ENCODE measurements around the gene SULT1A3. TPM values are rescaled to one million over a fixed set of nuclear protein-coding genes. Genes with fewer than 3 reads are reported as not detected.

Gene SULT1A3
- total and polyA plus RNA-seq, 2 experiments from 2014 or later = 4.8 to 12.2 TPM

GRCh38 chr16:30185683-30186421 lies 13.2 kb upstream of the SULT1A3 start:
- Histone ChIP-seq H3K4me1 (ENCODE audit: insufficient read depth) (no peaks in the 10 kb centered on the region), H3K9ac (no peak overlapping the region), H3K9me2 (ENCODE audit: insufficient read depth) (no peaks in the 10 kb centered on the region), H3K4me2 (ENCODE audit: unreplicated experiment) (no peak overlapping the region), H3K27me3 (replicated peaks; ENCODE audit: insufficient read depth) (no peaks in the 10 kb centered on the region), H3K79me2 (ENCODE audit: insufficient read depth) (no peaks in the 10 kb centered on the region), H3K36me3 (ENCODE audit: low read depth) (no peaks in the 10 kb centered on the region), H3F3A (ENCODE audit: insufficient read depth) (no peaks in the 10 kb centered on the region), H3K4me3 (no peak overlapping the region), H2AFZ (no peak overlapping the region), H3K9me3 (ENCODE audit: low read depth) (no peaks in the 10 kb centered on the region), H4K20me1 (ENCODE audit: insufficient read depth) (no peaks in the 10 kb centered on the region), H3K27ac (no peak overlapping the region)
- DNase-seq = no peak
- in situ Hi-C loops (cut with MboI) = no loop called here
- WGBS, 2 experiments (ENCODE audit: low coverage in 1 of 2, low lambda C conversion rate in 2 of 2, missing lambda C conversion rate in 2 of 2) = 89 to 90% methylated on average over 7 to 15 of the region's 15 CpGs
- TF ChIP-seq EZH2phosphoT487 (IDR thresholded peaks at IDR 0.05; ENCODE audit: insufficient read depth, low read depth) (no peak), EZH2 (IDR thresholded peaks at IDR 0.05; ENCODE audit: insufficient read depth, poor library complexity, severe bottlenecking) (no peak)

GRCh38 chr16:30186444-30186781 lies 12.6 kb upstream of the SULT1A3 start:
- no peaks in the 10 kb centered on the region for H3K9me2 ChIP-seq (ENCODE audit: insufficient read depth)
- H3K9me3 ChIP-seq (ENCODE audit: low read depth) = no peaks in the 10 kb centered on the region
- H3K79me2 ChIP-seq (ENCODE audit: insufficient read depth) = no peaks in the 10 kb centered on the region
- H3K27ac ChIP-seq = no peak overlapping the region
- H2AFZ ChIP-seq = no peak overlapping the region
- H3K4me3 ChIP-seq = no peak overlapping the region
- no peak overlapping the region for H3K4me2 ChIP-seq (ENCODE audit: unreplicated experiment)
- H3F3A ChIP-seq (ENCODE audit: insufficient read depth) = no peaks in the 10 kb centered on the region
- 94 to 100% methylated on average over 5 to 9 of the region's 9 CpGs for WGBS, 2 experiments (ENCODE audit: low coverage in 1 of 2, low lambda C conversion rate in 2 of 2, missing lambda C conversion rate in 2 of 2)
- TF ChIP-seq EZH2 (IDR thresholded peaks at IDR 0.05; ENCODE audit: insufficient read depth, poor library complexity, severe bottlenecking) = no peak
- no peak for TF ChIP-seq EZH2phosphoT487 (IDR thresholded peaks at IDR 0.05; ENCODE audit: insufficient read depth, low read depth)
- no peaks in the 10 kb centered on the region for H3K27me3 ChIP-seq (replicated peaks; ENCODE audit: insufficient read depth)
- DNase-seq = no peak
- no peak overlapping the region for H3K9ac ChIP-seq
- H3K36me3 ChIP-seq (ENCODE audit: low read depth) = no peaks in the 10 kb centered on the region
- in situ Hi-C loops (cut with MboI) = no loop called here
- H3K4me1 ChIP-seq (ENCODE audit: insufficient read depth) = no peaks in the 10 kb centered on the region
- no peaks in the 10 kb centered on the region for H4K20me1 ChIP-seq (ENCODE audit: insufficient read depth)

DNA sequence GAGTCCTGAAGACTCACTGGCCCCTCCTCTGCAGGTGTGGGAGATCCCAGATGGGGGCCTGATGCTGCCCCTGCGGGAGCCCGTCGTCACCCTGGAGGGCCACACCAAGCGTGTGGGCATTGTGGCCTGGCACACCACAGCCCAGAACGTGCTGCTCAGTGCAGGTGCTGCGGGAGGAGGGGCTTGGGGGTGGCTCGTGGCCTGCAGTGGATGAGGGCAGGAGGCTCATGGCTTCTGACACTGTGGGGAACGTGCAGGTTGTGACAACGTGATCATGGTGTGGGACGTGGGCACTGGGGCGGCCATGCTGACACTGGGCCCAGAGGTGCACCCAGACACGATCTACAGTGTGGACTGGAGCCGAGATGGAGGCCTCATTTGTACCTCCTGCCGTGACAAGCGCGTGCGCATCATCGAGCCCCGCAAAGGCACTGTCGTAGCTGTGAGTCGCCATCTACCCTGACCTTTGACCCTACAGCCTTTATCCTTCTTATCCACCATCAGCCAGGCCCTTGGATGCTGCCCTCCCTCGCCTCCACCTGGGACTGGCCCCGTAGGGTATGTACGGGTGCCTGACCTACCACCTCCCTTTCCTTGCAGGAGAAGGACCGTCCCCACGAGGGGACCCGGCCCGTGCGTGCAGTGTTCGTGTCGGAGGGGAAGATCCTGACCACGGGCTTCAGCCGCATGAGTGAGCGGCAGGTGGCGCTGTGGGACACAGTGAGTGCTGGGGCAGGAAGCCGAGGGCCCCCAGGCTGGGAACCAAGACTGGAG lies 12.1 kb upstream of the SULT1A3 start:
- Histone ChIP-seq H3K9ac (no peak overlapping the region), H3K4me2 (ENCODE audit: unreplicated experiment) (no peak overlapping the region), H3K9me3 (ENCODE audit: low read depth) (no peaks in the 10 kb centered on the region), H3K36me3 (ENCODE audit: low read depth) (no peaks in the 10 kb centered on the region), H3K27ac (no peak overlapping the region), H3K4me1 (ENCODE audit: insufficient read depth) (no peaks in the 10 kb centered on the region), H3K27me3 (replicated peaks; ENCODE audit: insufficient read depth) (no peaks in the 10 kb centered on the region), H3F3A (ENCODE audit: insufficient read depth) (no peaks in the 10 kb centered on the region), H3K4me3 (no peak overlapping the region), H3K79me2 (ENCODE audit: insufficient read depth) (no peaks in the 10 kb centered on the region), H4K20me1 (ENCODE audit: insufficient read depth) (no peaks in the 10 kb centered on the region), H2AFZ (no peak overlapping the region), H3K9me2 (ENCODE audit: insufficient read depth) (no peaks in the 10 kb centered on the region)
- TF ChIP-seq EZH2 (IDR thresholded peaks at IDR 0.05; ENCODE audit: insufficient read depth, poor library complexity, severe bottlenecking) = no peak
- no peak for TF ChIP-seq EZH2phosphoT487 (IDR thresholded peaks at IDR 0.05; ENCODE audit: insufficient read depth, low read depth)
- 64 to 75% methylated on average over 34 to 36 of the region's 36 CpGs for WGBS, 2 experiments (ENCODE audit: low coverage in 1 of 2, low lambda C conversion rate in 2 of 2, missing lambda C conversion rate in 2 of 2)
- DNase-seq = peak; percentile 58
- in situ Hi-C loops (cut with MboI) = no loop called here

DNA sequence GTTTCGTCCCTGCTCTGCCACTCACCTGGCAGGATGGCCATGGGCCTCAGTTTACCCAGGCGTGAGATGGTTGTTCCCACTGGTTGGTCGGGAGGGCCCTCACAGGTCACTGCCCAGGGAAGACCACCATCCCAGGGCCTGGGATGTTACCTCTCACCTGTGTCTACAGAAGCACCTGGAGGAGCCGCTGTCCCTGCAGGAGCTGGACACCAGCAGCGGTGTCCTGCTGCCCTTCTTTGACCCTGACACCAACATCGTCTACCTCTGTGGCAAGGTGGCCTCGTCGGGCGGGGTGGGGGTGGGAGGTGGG lies 11.5 kb upstream of the SULT1A3 start:
- no peaks in the 10 kb centered on the region for H3K4me1 ChIP-seq (ENCODE audit: insufficient read depth)
- no peak overlapping the region for H2AFZ ChIP-seq
- H3K9ac ChIP-seq = no peak overlapping the region
- TF ChIP-seq EZH2phosphoT487 (IDR thresholded peaks at IDR 0.05; ENCODE audit: insufficient read depth, low read depth) (no peak), EZH2 (IDR thresholded peaks at IDR 0.05; ENCODE audit: insufficient read depth, poor library complexity, severe bottlenecking) (no peak)
- no peaks in the 10 kb centered on the region for H3K9me3 ChIP-seq (ENCODE audit: low read depth)
- no peak overlapping the region for H3K4me2 ChIP-seq (ENCODE audit: unreplicated experiment)
- no peaks in the 10 kb centered on the region for H3F3A ChIP-seq (ENCODE audit: insufficient read depth)
- 82 to 91% methylated on average over 7 to 9 of the region's 9 CpGs for WGBS, 2 experiments (ENCODE audit: low coverage in 1 of 2, low lambda C conversion rate in 2 of 2, missing lambda C conversion rate in 2 of 2)
- no peaks in the 10 kb centered on the region for H3K9me2 ChIP-seq (ENCODE audit: insufficient read depth)
- DNase-seq = no peak
- in situ Hi-C loops (cut with MboI) = no loop called here
- no peak overlapping the region for H3K4me3 ChIP-seq
- no peaks in the 10 kb centered on the region for H4K20me1 ChIP-seq (ENCODE audit: insufficient read depth)
- no peak overlapping the region for H3K27ac ChIP-seq
- no peaks in the 10 kb centered on the region for H3K27me3 ChIP-seq (replicated peaks; ENCODE audit: insufficient read depth)
- no peaks in the 10 kb centered on the region for H3K79me2 ChIP-seq (ENCODE audit: insufficient read depth)
- H3K36me3 ChIP-seq (ENCODE audit: low read depth) = no peaks in the 10 kb centered on the region

Data from GM23248 (cell line).